ENCODE results near the gene C17orf78. TPM values are rescaled to one million over a fixed set of nuclear protein-coding genes. Genes with fewer than 3 reads are reported as not detected.

C17orf78 gene
- total RNA-seq, 2 donors from 2014 or later, result not detected

DNA sequence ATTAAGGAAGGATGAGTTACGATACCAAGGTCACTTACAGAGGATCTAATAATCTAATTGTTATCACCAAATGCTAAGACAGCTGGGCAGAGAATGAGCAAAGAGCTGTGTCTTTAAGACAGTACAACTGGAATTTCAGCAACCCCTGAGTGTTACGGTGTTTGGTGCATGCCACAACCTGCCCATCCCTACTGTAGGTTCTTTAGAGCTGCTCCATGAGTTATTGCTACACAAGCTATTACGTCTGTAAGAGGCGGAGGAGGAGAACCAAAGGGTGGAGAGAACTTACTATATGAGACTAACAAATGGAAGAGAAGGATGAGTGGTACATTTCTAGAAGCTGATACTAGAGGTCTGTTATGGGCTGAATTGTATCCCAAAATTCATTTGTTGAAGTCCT is 14.2 kb upstream of the C17orf78 start:
- Histone ChIP-seq H3K4me1 (ENCODE audit: control insufficient read depth, insufficient read depth, low read length) (peaks cover 8% of the 10 kb centered on the region), H3K9ac (ENCODE audit: extremely low read depth, low read length, poor library complexity, severe bottlenecking) (no peak overlapping the region), H3K27me3 (ENCODE audit: control insufficient read depth, insufficient read depth, low read length, poor library complexity, severe bottlenecking) (no peaks in the 10 kb centered on the region), H3K27ac (ENCODE audit: low read depth, low read length) (no peak overlapping the region), H3K9me3 (ENCODE audit: control insufficient read depth, low read length) (no peaks in the 10 kb centered on the region), H3K4me3 (ENCODE audit: low read length) (no peak overlapping the region), H3K36me3 (ENCODE audit: control insufficient read depth, insufficient read depth, low read length) (no peaks in the 10 kb centered on the region)
- H3K27ac Mint-ChIP-seq, result no peak overlapping the region
- no peaks in the 10 kb centered on the region for H3K36me3 Mint-ChIP-seq (ENCODE audit: low read depth)
- no peaks in the 10 kb centered on the region for H3K9me3 Mint-ChIP-seq
- H3K4me3 Mint-ChIP-seq, result no peak overlapping the region
- DNase-seq, result no peak
- WGBS, 2 experiments (ENCODE audit: insufficient coverage in 1 of 2, insufficient read length in 1 of 2), result 99 to 100% methylated on average over 3 to 4 of the region's 4 CpGs
- TF ChIP-seq, protein P1, sequence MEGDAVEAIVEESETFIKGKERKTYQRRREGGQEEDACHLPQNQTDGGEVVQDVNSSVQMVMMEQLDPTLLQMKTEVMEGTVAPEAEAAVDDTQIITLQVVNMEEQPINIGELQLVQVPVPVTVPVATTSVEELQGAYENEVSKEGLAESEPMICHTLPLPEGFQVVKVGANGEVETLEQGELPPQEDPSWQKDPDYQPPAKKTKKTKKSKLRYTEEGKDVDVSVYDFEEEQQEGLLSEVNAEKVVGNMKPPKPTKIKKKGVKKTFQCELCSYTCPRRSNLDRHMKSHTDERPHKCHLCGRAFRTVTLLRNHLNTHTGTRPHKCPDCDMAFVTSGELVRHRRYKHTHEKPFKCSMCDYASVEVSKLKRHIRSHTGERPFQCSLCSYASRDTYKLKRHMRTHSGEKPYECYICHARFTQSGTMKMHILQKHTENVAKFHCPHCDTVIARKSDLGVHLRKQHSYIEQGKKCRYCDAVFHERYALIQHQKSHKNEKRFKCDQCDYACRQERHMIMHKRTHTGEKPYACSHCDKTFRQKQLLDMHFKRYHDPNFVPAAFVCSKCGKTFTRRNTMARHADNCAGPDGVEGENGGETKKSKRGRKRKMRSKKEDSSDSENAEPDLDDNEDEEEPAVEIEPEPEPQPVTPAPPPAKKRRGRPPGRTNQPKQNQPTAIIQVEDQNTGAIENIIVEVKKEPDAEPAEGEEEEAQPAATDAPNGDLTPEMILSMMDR (conservative IDR thresholded peaks at IDR 0.05), result no peak
- H3K4me1 Mint-ChIP-seq, result peaks cover 26% of the 10 kb centered on the region
- H3K27me3 Mint-ChIP-seq (ENCODE audit: insufficient read depth), result no peaks in the 10 kb centered on the region

DNA sequence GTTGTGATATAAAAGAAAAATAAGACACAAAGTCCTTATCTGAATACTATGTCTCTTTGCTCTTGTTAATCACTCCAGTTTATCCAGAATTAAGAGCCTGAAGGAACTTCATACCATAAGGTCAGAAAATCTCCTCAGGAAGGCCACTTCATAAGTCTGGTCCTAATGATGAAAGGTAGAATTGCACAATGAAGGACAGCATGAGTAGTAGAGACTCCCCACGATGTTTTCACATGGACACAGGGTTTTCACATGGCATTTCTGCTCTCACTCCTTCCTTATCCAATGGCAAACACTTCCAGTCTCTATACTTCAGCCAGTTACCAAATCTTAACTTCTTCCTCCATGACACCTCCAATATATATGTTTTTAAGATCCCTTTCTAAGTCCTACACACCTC is 10.2 kb upstream of the C17orf78 start:
- H3K36me3 ChIP-seq (ENCODE audit: control insufficient read depth, insufficient read depth, low read length), result no peaks in the 10 kb centered on the region
- TF ChIP-seq, protein P1 (conservative IDR thresholded peaks at IDR 0.05), result no peak
- H3K4me1 ChIP-seq (ENCODE audit: control insufficient read depth, insufficient read depth, low read length), result no peaks in the 10 kb centered on the region
- no peak overlapping the region for H3K27ac ChIP-seq (ENCODE audit: low read depth, low read length)
- no peak overlapping the region for H3K4me3 ChIP-seq (ENCODE audit: low read length)
- H3K4me3 Mint-ChIP-seq, result no peak overlapping the region
- no peaks in the 10 kb centered on the region for H3K9me3 Mint-ChIP-seq
- no peak overlapping the region for H3K9ac ChIP-seq (ENCODE audit: extremely low read depth, low read length, poor library complexity, severe bottlenecking)
- no peak for DNase-seq
- no peaks in the 10 kb centered on the region for H3K36me3 Mint-ChIP-seq (ENCODE audit: low read depth)
- H3K27me3 Mint-ChIP-seq (ENCODE audit: insufficient read depth), result no peaks in the 10 kb centered on the region
- WGBS, 2 experiments (ENCODE audit: insufficient coverage in 1 of 2, insufficient read length in 1 of 2), result 76 to 100% methylated on average over 1 of the region's 1 CpG
- H3K27me3 ChIP-seq (ENCODE audit: control insufficient read depth, insufficient read depth, low read length, poor library complexity, severe bottlenecking), result no peaks in the 10 kb centered on the region
- H3K9me3 ChIP-seq (ENCODE audit: control insufficient read depth, low read length), result no peaks in the 10 kb centered on the region
- peaks cover 2% of the 10 kb centered on the region for H3K4me1 Mint-ChIP-seq
- no peak overlapping the region for H3K27ac Mint-ChIP-seq

DNA sequence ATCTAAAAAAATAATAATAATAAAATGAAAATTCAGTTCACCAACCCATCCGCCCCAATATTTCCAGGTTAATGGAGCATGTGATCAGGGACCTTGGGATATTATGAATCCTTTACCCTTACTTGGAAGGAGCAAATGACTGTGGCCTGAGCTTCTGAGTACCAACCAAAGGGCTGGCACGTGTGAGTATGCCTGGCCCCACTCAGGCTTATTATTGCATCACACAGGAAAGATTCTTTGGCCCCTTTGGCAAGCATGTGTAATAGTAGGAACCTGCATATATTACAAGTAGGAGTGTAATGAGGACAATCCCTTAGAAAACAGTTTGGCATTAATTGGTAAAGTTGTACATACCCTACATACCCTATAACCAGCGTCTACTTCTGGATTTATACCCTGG is 7.2 kb upstream of the C17orf78 start:
- no peaks in the 10 kb centered on the region for H3K4me1 ChIP-seq (ENCODE audit: control insufficient read depth, insufficient read depth, low read length)
- no peaks in the 10 kb centered on the region for H3K9me3 ChIP-seq (ENCODE audit: control insufficient read depth, low read length)
- Mint-ChIP-seq H3K4me3 (no peak overlapping the region), H3K27ac (no peak overlapping the region), H3K9me3 (no peaks in the 10 kb centered on the region), H3K36me3 (ENCODE audit: low read depth) (no peaks in the 10 kb centered on the region), H3K4me1 (no peaks in the 10 kb centered on the region), H3K27me3 (ENCODE audit: insufficient read depth) (no peaks in the 10 kb centered on the region)
- no peak overlapping the region for H3K9ac ChIP-seq (ENCODE audit: extremely low read depth, low read length, poor library complexity, severe bottlenecking)
- no peaks in the 10 kb centered on the region for H3K27me3 ChIP-seq (ENCODE audit: control insufficient read depth, insufficient read depth, low read length, poor library complexity, severe bottlenecking)
- WGBS, 2 experiments (ENCODE audit: insufficient coverage in 1 of 2, insufficient read length in 1 of 2), result 95% methylated on average over 3 of the region's 3 CpGs; no CpG with 5 or more reads in 1 of the 2 experiments
- no peak overlapping the region for H3K4me3 ChIP-seq (ENCODE audit: low read length)
- TF ChIP-seq, protein P1 (conservative IDR thresholded peaks at IDR 0.05), result no peak
- no peak overlapping the region for H3K27ac ChIP-seq (ENCODE audit: low read depth, low read length)
- no peak for DNase-seq
- no peaks in the 10 kb centered on the region for H3K36me3 ChIP-seq (ENCODE audit: control insufficient read depth, insufficient read depth, low read length)

All from endodermal cell (in vitro differentiated cells).